GM23338 (cell line): ENCODE data around the gene PPL. TPM values are rescaled to one million over a fixed set of nuclear protein-coding genes. Genes with fewer than 3 reads are reported as not detected.

ENCODE experiments used
- ATAC-seq: fragments of 200-7000 bp; cut with Tn5 transposase; 3 replicates; pipeline ENCODE4 v1.9.1; 2020
- DNase-seq: peaks from one replicate; pipeline ENCODE4 v3.0.0-alpha.2; 2015; ENCODE audit warnings: low spot score
- H2AFZ ChIP-seq: fragments of 200-600 bp; sonication (generic); 2 replicates; pipeline ENCODE4 v1.8.0; 2016; ENCODE audit warnings: antibody characterized with exemption, mild to moderate bottlenecking, moderate library complexity
- H3F3A ChIP-seq: fragments of 200-600 bp; sonication (generic); replicated peaks from 2 replicates; pipeline ENCODE4 v1.8.0; 2017; ENCODE audit warnings: antibody characterized with exemption, mixed run types, low read depth
- H3K27ac ChIP-seq: fragments of 200-600 bp; sonication (generic); 2 replicates; pipeline ENCODE4 v1.6.1; 2016; ENCODE audit warnings: low read depth
- H3K27me3 ChIP-seq: fragments of 200-600 bp; sonication (generic); 2 replicates; pipeline ENCODE4 v1.8.0; 2016; ENCODE audit warnings: mild to moderate bottlenecking, mixed run types, moderate library complexity; ENCODE audit not compliant: insufficient read depth
- H3K36me3 ChIP-seq: fragments of 200-600 bp; sonication (generic); 2 replicates; pipeline ENCODE4 v1.8.0; 2016; ENCODE audit warnings: mild to moderate bottlenecking; ENCODE audit not compliant: insufficient read depth
- H3K4me1 ChIP-seq: fragments of 200-600 bp; sonication (generic); 2 replicates; pipeline ENCODE4 v1.8.0; 2016; ENCODE audit warnings: mild to moderate bottlenecking, moderate library complexity; ENCODE audit not compliant: insufficient read depth
- H3K4me2 ChIP-seq: fragments of 200-600 bp; sonication (generic); 2 replicates; pipeline ENCODE4 v1.7.1; 2017; ENCODE audit warnings: mixed run types
- H3K4me3 ChIP-seq: fragments of 200-600 bp; sonication (generic); 2 replicates; pipeline ENCODE4 v1.6.1; 2016; ENCODE audit warnings: mixed run types
- H3K79me2 ChIP-seq: fragments of 200-600 bp; sonication (generic); replicated peaks from 2 replicates; pipeline ENCODE4 v1.8.0; 2017; ENCODE audit warnings: mild to moderate bottlenecking; ENCODE audit not compliant: insufficient read depth
- H3K9me2 ChIP-seq: fragments of 200-600 bp; sonication (generic); 2 replicates; pipeline ENCODE4 v1.8.0; 2017; ENCODE audit not compliant: insufficient read depth
- H4K20me1 ChIP-seq: fragments of 200-600 bp; sonication (generic); replicated peaks from 2 replicates; pipeline ENCODE4 v1.8.0; 2017; ENCODE audit warnings: mild to moderate bottlenecking; ENCODE audit not compliant: insufficient read depth
- H3K27ac Mint-ChIP-seq: 2 replicates; pipeline ENCODE4 v1.8.0; 2020; ENCODE audit warnings: inconsistent platforms, mild to moderate bottlenecking, moderate library complexity, mixed read lengths
- H3K27me3 Mint-ChIP-seq: 3 replicates; pipeline ENCODE4 v1.8.0; 2022; ENCODE audit warnings: low read depth, mild to moderate bottlenecking, moderate library complexity, mixed read lengths, inconsistent platforms; ENCODE audit not compliant: insufficient read depth, poor library complexity
- H3K36me3 Mint-ChIP-seq: 3 replicates; pipeline ENCODE4 v1.8.0; 2021; ENCODE audit warnings: low read depth, mild to moderate bottlenecking, inconsistent platforms, moderate library complexity, mixed read lengths
- H3K4me1 Mint-ChIP-seq: 3 replicates; pipeline ENCODE4 v1.8.0; 2020; ENCODE audit warnings: mild to moderate bottlenecking, inconsistent platforms, mixed read lengths
- H3K4me3 Mint-ChIP-seq: 3 replicates; pipeline ENCODE4 v1.8.0; 2021; ENCODE audit warnings: moderate library complexity, mild to moderate bottlenecking, inconsistent platforms, mixed read lengths
- H3K9me3 Mint-ChIP-seq: 3 replicates; pipeline ENCODE4 v1.8.0; 2020; ENCODE audit warnings: moderate library complexity, mild to moderate bottlenecking, inconsistent platforms, mixed read lengths
- CREB1 ChIP-seq: fragments of 250-450 bp; sonication (Bioruptor Pico); IDR thresholded peaks from 2 replicates; pipeline ENCODE4 v1.5.0; 2020; ENCODE audit warnings: low read depth, mild to moderate bottlenecking, moderate library complexity
- CTCF ChIP-seq, 2 experiments: fragments of 200-600 bp in 1 of 2; sonication (generic) in 1 of 2; conservative IDR thresholded peaks; 2 replicates each; pipeline versions ENCODE4 v1.5.1 to v1.6.1; 2016 to 2017; ENCODE audit warnings: antibody characterized with exemption in 2 of 2, low read depth in 2 of 2, mild to moderate bottlenecking in 2 of 2, moderate library complexity in 1 of 2
- ETS1 ChIP-seq: IDR thresholded peaks from 2 replicates; pipeline ENCODE4 v1.6.1; 2016; ENCODE audit warnings: antibody characterized with exemption
- EZH2 ChIP-seq: fragments of 200-600 bp; sonication (generic); IDR thresholded peaks from one replicate; pipeline ENCODE4 v1.8.0; 2017; ENCODE audit warnings: antibody characterized with exemption, mild to moderate bottlenecking, low read depth; ENCODE audit not compliant: unreplicated experiment
- EZH2phosphoT487 ChIP-seq: fragments of 200-600 bp; sonication (generic); IDR thresholded peaks from one replicate; pipeline ENCODE4 v1.8.1; 2018; ENCODE audit warnings: antibody characterized with exemption; ENCODE audit not compliant: unreplicated experiment
- JUNB ChIP-seq: IDR thresholded peaks from one replicate; pipeline ENCODE4 v1.6.1; 2016; ENCODE audit warnings: antibody characterized with exemption; ENCODE audit not compliant: unreplicated experiment
- NANOG ChIP-seq: IDR thresholded peaks from 2 replicates; pipeline ENCODE4 v1.6.1; 2016; ENCODE audit warnings: antibody characterized with exemption, borderline replicate concordance
- POLR2AphosphoS5 ChIP-seq: IDR thresholded peaks from 2 replicates; pipeline ENCODE4 v1.6.1; 2016; ENCODE audit warnings: antibody characterized with exemption, low read depth
- REST ChIP-seq: IDR thresholded peaks from one replicate; pipeline ENCODE4 v1.6.1; 2018; ENCODE audit warnings: antibody characterized with exemption; ENCODE audit not compliant: unreplicated experiment
- STAT1 ChIP-seq: IDR thresholded peaks from one replicate; pipeline ENCODE4 v1.6.1; 2016; ENCODE audit warnings: antibody characterized with exemption; ENCODE audit not compliant: unreplicated experiment
- ZNF114 ChIP-seq: fragments of 250-450 bp; sonication (Bioruptor Pico); IDR thresholded peaks from 2 replicates; pipeline ENCODE4 v1.5.0; 2020; ENCODE audit warnings: mild to moderate bottlenecking, moderate library complexity
- ZNF331 ChIP-seq: fragments of 250-450 bp; sonication (Bioruptor Pico); IDR thresholded peaks from 2 replicates; pipeline ENCODE4 v1.5.0; 2020; ENCODE audit warnings: low read depth, mild to moderate bottlenecking, moderate library complexity
- ZNF462 ChIP-seq: fragments of 250-450 bp; sonication (Bioruptor Pico); IDR thresholded peaks from 2 replicates; pipeline ENCODE4 v1.5.0; 2020; ENCODE audit warnings: mild to moderate bottlenecking, moderate library complexity
- polyA plus RNA-seq: library from polyadenylated mRNA; unstranded; fragments of >200 nt; fragmentation: Nextera tagmentation; extraction: Ambion mirVana; gene quantifications from 2 replicates; pipeline ENCODE4 v1.2.1, GENCODE V29; 2016
- total RNA-seq: library from RNA; depleted of rRNA; stranded (reverse); fragments of >200 nt; shearing (Covaris generic); gene quantifications from 2 replicates; pipeline ENCODE4 v1.2.3, GENCODE V29; 2014

Gene PPL
- total and polyA plus RNA-seq, 2 experiments from 2014 or later: 10.6 to 31.7 TPM

- H4K20me1 ChIP-seq: no peaks in the 10 kb centered on the region; the same call in 1 of the 2 replicates
- TF ChIP-seq NANOG (no peak), ZNF331 (CRISPR knock-in tag) (no peak), ZNF462 (CRISPR knock-in tag) (no peak), POLR2AphosphoS5 (no peak), REST (no peak), EZH2 (no peak), ETS1 (no peak), EZH2phosphoT487 (no peak), ZNF114 (CRISPR knock-in tag) (no peak), STAT1 (no peak), JUNB (no peak), CTCF (conservative IDR thresholded peaks at IDR 0.05; ENCODE audit: low read depth in 2 of 2) (no peak), CREB1 (CRISPR knock-in tag) (no peak)
- H3F3A ChIP-seq: peaks cover 8% of the 10 kb centered on the region; the same call in 1 of the 2 replicates
- Mint-ChIP-seq H3K4me1 (peaks cover 6% of the 10 kb centered on the region), H3K9me3 (no peaks in the 10 kb centered on the region; the same call in 2 of the 3 replicates), H3K27ac (no peak overlapping the region), H3K27me3 (peaks cover 13% of the 10 kb centered on the region), H3K4me3 (no peak overlapping the region), H3K36me3 (peaks cover 6% of the 10 kb centered on the region)
- H3K36me3 ChIP-seq: no peaks in the 10 kb centered on the region; the same call in 1 of the 2 replicates
- no peak overlapping the region for H3K4me3 ChIP-seq
- H3K4me2 ChIP-seq: no peak overlapping the region
- peaks cover 7% of the 10 kb centered on the region; the same call in 1 of the 2 replicates for H3K4me1 ChIP-seq
- no peaks in the 10 kb centered on the region for H3K9me2 ChIP-seq
- 0 out of 2 replicates have a peak, but pooled peaks cover 3% of the 10 kb centered on the region for H3K79me2 ChIP-seq
- no peaks in the 10 kb centered on the region for H3K27me3 ChIP-seq
- no peak overlapping the region for H2AFZ ChIP-seq
- ATAC-seq (no peak), DNase-seq (no peak)
- no peak overlapping the region for H3K27ac ChIP-seq
Observed at GRCh38 chr16:4933433-4933832, 3.5 kb downstream of the PPL start.
